ENCODE data around the gene NRXN2.

The NRXN2 gene

DNA sequence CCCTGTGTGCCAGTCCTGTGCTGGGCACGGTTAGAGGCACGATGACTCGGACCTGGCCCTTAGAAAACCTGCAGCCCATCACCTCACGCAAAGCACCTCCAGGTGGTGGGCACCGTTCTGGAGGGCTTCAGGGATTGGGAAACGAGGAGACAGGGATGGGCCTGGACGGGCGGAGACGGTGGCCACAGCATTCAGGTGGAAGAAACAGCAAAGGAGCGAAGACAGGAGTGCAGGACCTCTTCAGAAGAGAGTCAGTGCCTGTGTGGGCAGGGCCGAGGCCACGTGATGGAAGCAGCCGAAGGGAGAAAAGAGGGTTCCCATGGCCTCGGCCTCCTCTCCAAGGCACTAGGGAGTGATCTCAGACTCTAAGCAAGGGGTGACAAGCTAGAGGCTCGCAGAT lies 140.1 kb downstream of the NRXN2 start:
- no peaks in the 10 kb centered on the region for H3K36me3 ChIP-seq (ENCODE audit: control insufficient read depth in 4 of 4, insufficient read depth in 4 of 4, low read length in 3 of 4)
- H3K27me3 ChIP-seq (replicated peaks in 2 of 5; ENCODE audit: control insufficient read depth in 4 of 5, insufficient read depth in 5 of 5, low read length in 4 of 5), result peaks cover 0 to 1% (median 0%) of the 10 kb centered on the region in 5 experiments
- no peak overlapping the region for H3K27ac ChIP-seq (ENCODE audit: insufficient read depth in 1 of 2, low read depth in 1 of 2, low read length in 2 of 2, poor library complexity in 1 of 2, severe bottlenecking in 2 of 2)
- H3K4me3 ChIP-seq (ENCODE audit: control insufficient read depth in 1 of 7, extremely low read depth in 1 of 7, insufficient read depth in 4 of 7, low read depth in 2 of 7, low read length in 6 of 7), result no peak overlapping the region
- ChIA-PET POLR2A (no interaction called here), CTCF (no interaction called here)
- DNase-seq, result no peak
- 97% methylated on average over 15 of the region's 15 CpGs for WGBS (ENCODE audit: insufficient coverage)
- H3K4me1 ChIP-seq (ENCODE audit: control extremely low read depth in 1 of 4, control insufficient read depth in 4 of 4, insufficient read depth in 4 of 4, low read length in 3 of 4), result no peaks in the 10 kb centered on the region
- H3K9me3 ChIP-seq (ENCODE audit: control extremely low read depth in 1 of 5, control insufficient read depth in 4 of 5, insufficient read depth in 2 of 5, low read depth in 1 of 5, low read length in 4 of 5), result no peaks in the 10 kb centered on the region

DNA sequence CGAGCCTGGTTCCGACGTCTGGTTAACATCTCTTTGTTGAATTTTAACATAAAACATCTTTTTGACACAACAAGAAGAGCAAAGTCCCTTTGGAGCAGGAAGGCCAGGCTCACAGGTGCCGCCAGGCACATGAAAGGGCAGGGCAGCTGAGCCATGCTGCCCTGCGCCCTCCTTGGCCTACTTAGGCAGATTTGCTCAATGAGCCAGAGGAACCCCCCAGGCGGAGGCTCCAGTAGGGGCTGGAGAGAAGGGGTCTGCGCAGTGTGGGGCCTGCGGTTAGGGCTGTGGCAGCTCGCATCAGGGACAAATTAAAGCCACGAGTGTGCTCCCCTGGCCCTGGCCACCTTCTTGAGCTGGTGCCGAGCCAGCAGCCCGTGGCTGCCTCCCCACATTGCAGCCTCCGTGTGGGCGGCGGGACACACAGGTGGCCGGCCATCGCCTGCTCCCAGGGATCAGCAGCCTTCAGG lies 141.9 kb downstream of the NRXN2 start:
- ChIA-PET POLR2A (no interaction called here), CTCF (interaction anchor here (1.2 kb wide), 1 partner anchor 65 kb away, joined by 3 read pairs; no protein-coding TSS in a partner anchor)
- Histone ChIP-seq H3K4me3 (ENCODE audit: control insufficient read depth in 1 of 7, extremely low read depth in 1 of 7, insufficient read depth in 4 of 7, low read depth in 2 of 7, low read length in 6 of 7) (no peak overlapping the region), H3K4me1 (ENCODE audit: control extremely low read depth in 1 of 4, control insufficient read depth in 4 of 4, insufficient read depth in 4 of 4, low read length in 3 of 4) (no peaks in the 10 kb centered on the region), H3K36me3 (ENCODE audit: control insufficient read depth in 4 of 4, insufficient read depth in 4 of 4, low read length in 3 of 4) (no peaks in the 10 kb centered on the region), H3K27me3 (replicated peaks in 2 of 5; ENCODE audit: control insufficient read depth in 4 of 5, insufficient read depth in 5 of 5, low read length in 4 of 5) (peaks cover 0 to 1% (median 0%) of the 10 kb centered on the region in 5 experiments), H3K27ac (ENCODE audit: insufficient read depth in 1 of 2, low read depth in 1 of 2, low read length in 2 of 2, poor library complexity in 1 of 2, severe bottlenecking in 2 of 2) (no peak overlapping the region), H3K9me3 (ENCODE audit: control extremely low read depth in 1 of 5, control insufficient read depth in 4 of 5, insufficient read depth in 2 of 5, low read depth in 1 of 5, low read length in 4 of 5) (no peaks in the 10 kb centered on the region)
- WGBS (ENCODE audit: insufficient coverage), result 97% methylated on average over 15 of the region's 17 CpGs
- no peak for DNase-seq

DNA sequence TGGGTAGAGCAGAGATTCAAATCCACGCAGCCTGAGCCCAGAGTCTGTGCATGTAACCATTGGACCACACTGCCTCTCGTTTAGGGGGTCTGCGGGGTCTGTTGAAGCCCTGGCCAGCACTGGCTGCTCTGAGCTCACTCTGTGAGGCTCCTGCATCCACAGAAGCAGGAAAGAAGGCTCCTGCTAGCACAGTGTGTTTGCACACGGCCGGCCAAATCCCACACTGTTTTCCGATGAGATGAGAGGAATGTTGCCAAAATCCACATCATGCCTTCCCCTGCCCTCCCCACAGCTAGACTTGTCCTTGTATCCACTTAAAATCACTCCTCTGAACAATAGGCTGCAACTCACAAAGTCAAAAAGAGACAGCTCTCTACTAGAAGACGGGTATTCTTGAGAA lies 142.6 kb downstream of the NRXN2 start:
- Histone ChIP-seq H3K27me3 (replicated peaks in 2 of 5; ENCODE audit: control insufficient read depth in 4 of 5, insufficient read depth in 5 of 5, low read length in 4 of 5) (peaks cover 0 to 1% (median 0%) of the 10 kb centered on the region in 5 experiments), H3K36me3 (ENCODE audit: control insufficient read depth in 4 of 4, insufficient read depth in 4 of 4, low read length in 3 of 4) (no peaks in the 10 kb centered on the region), H3K4me3 (ENCODE audit: control insufficient read depth in 1 of 7, extremely low read depth in 1 of 7, insufficient read depth in 4 of 7, low read depth in 2 of 7, low read length in 6 of 7) (no peak overlapping the region), H3K27ac (ENCODE audit: insufficient read depth in 1 of 2, low read depth in 1 of 2, low read length in 2 of 2, poor library complexity in 1 of 2, severe bottlenecking in 2 of 2) (no peak overlapping the region), H3K9me3 (ENCODE audit: control extremely low read depth in 1 of 5, control insufficient read depth in 4 of 5, insufficient read depth in 2 of 5, low read depth in 1 of 5, low read length in 4 of 5) (no peaks in the 10 kb centered on the region), H3K4me1 (ENCODE audit: control extremely low read depth in 1 of 4, control insufficient read depth in 4 of 4, insufficient read depth in 4 of 4, low read length in 3 of 4) (no peaks in the 10 kb centered on the region)
- WGBS (ENCODE audit: insufficient coverage), result 97% methylated on average over 7 of the region's 7 CpGs
- CTCF ChIA-PET, result interaction anchor here (0.6 to 1.2 kb wide), 2 partner anchors 64 to 87 kb away, joined by 3 read pairs; no protein-coding TSS in a partner anchor
- no peak for DNase-seq
- POLR2A ChIA-PET, result no interaction called here

DNA sequence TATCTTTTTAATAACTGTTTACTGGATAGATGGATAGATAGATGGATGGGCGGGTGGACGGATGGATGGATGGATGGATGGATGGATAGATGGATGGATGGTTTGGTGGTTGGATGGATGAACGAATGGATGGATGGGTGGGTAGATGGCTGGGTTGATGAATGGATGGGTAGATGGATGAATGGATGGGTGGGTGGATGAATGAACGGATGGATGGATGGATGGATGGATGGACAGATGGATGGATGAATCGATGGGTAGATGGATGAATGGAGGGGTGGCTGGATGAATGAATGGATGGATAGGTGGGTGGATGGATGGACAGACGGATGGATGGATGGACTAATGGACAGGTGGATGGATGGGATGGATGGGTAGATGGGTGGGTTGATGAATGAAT lies 145.8 kb downstream of the NRXN2 start:
- H3K27me3 ChIP-seq (replicated peaks in 2 of 5; ENCODE audit: control insufficient read depth in 4 of 5, insufficient read depth in 5 of 5, low read length in 4 of 5), result peaks cover 0 to 1% (median 0%) of the 10 kb centered on the region in 5 experiments
- H3K4me3 ChIP-seq (ENCODE audit: control insufficient read depth in 1 of 7, extremely low read depth in 1 of 7, insufficient read depth in 4 of 7, low read depth in 2 of 7, low read length in 6 of 7), result no peak overlapping the region
- no peaks in the 10 kb centered on the region for H3K4me1 ChIP-seq (ENCODE audit: control extremely low read depth in 1 of 4, control insufficient read depth in 4 of 4, insufficient read depth in 4 of 4, low read length in 3 of 4)
- DNase-seq, result no peak
- no peaks in the 10 kb centered on the region for H3K36me3 ChIP-seq (ENCODE audit: control insufficient read depth in 4 of 4, insufficient read depth in 4 of 4, low read length in 3 of 4)
- H3K27ac ChIP-seq (ENCODE audit: insufficient read depth in 1 of 2, low read depth in 1 of 2, low read length in 2 of 2, poor library complexity in 1 of 2, severe bottlenecking in 2 of 2), result no peak overlapping the region
- ChIA-PET CTCF (no interaction called here), POLR2A (no interaction called here)
- H3K9me3 ChIP-seq (ENCODE audit: control extremely low read depth in 1 of 5, control insufficient read depth in 4 of 5, insufficient read depth in 2 of 5, low read depth in 1 of 5, low read length in 4 of 5), result no peaks in the 10 kb centered on the region
- 98% methylated on average over 6 of the region's 6 CpGs for WGBS (ENCODE audit: insufficient coverage)

DNA sequence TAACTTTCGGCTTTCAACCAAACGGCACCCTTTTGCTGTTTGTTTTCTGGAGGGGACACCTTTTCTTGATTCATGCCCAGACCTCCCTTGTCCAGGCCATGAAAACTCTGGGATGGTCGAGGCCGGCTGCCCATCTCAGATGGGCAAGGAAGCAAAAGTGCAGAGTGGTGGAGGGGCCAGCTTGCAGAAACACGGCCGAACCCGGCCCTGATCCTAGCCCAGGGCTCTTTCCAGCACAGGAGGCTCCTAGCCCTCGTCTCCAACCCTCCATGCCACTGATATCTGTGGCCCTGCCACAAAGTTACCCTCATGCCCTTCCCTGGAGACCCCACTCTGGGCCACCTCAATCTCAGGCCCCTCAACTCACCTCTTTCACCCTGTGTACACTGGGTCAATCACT lies 150.9 kb downstream of the NRXN2 start:
- POLR2A ChIA-PET, result no interaction called here
- no peaks in the 10 kb centered on the region for H3K4me1 ChIP-seq (ENCODE audit: control extremely low read depth in 1 of 4, control insufficient read depth in 4 of 4, insufficient read depth in 4 of 4, low read length in 3 of 4)
- no peak overlapping the region for H3K27ac ChIP-seq (ENCODE audit: insufficient read depth in 1 of 2, low read depth in 1 of 2, low read length in 2 of 2, poor library complexity in 1 of 2, severe bottlenecking in 2 of 2)
- no peaks in the 10 kb centered on the region for H3K9me3 ChIP-seq (ENCODE audit: control extremely low read depth in 1 of 5, control insufficient read depth in 4 of 5, insufficient read depth in 2 of 5, low read depth in 1 of 5, low read length in 4 of 5)
- no peak overlapping the region for H3K4me3 ChIP-seq (ENCODE audit: control insufficient read depth in 1 of 7, extremely low read depth in 1 of 7, insufficient read depth in 4 of 7, low read depth in 2 of 7, low read length in 6 of 7)
- CTCF ChIA-PET, result interaction anchor here (1.1 to 2.1 kb wide), 2 partner anchors 77 to 80 kb away, joined by 3 to 6 read pairs; no protein-coding TSS in a partner anchor
- WGBS (ENCODE audit: insufficient coverage), result 94% methylated on average over 7 of the region's 8 CpGs
- no peak for DNase-seq
- no peaks in the 10 kb centered on the region for H3K27me3 ChIP-seq (replicated peaks in 2 of 5; ENCODE audit: control insufficient read depth in 4 of 5, insufficient read depth in 5 of 5, low read length in 4 of 5)
- H3K36me3 ChIP-seq (ENCODE audit: control insufficient read depth in 4 of 4, insufficient read depth in 4 of 4, low read length in 3 of 4), result no peaks in the 10 kb centered on the region

DNA sequence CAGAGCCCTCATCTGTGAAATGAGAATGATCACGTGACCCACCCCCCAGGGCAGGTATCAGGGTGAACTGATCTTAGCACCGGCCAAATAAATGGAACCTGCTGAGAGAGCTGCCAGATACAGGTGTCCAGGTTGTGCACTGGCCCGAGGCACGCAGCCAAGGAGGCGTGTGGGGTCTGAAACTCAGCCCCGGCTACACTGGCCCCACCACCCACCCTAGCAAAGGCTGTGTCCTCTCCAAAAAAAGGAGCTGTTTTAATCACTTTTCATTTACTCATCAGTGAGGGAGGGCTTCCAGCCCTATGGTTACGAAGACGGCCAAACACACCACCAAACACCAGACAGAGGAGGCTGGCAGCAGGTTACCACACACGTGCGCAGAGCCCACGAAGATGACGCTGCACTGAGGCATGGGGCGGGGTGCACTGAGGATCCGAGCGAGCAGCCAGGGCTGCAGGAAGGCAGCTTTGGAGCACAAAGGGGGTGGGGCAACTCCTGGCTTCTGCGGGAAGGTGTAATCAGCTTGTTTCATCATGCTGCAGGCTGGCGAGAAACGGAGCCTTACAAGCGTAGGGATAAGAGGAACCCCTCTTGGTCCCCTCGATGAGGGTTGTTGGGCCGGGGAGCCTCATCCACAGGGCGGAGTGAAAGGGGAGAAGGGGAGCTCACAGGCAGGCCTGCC lies 151.4 kb downstream of the NRXN2 start:
- ChIA-PET POLR2A (no interaction called here), CTCF (interaction anchor here (2.1 kb wide), 1 partner anchor 78 kb away, joined by 6 read pairs; no protein-coding TSS in a partner anchor)
- Histone ChIP-seq H3K4me1 (ENCODE audit: control extremely low read depth in 1 of 4, control insufficient read depth in 4 of 4, insufficient read depth in 4 of 4, low read length in 3 of 4) (no peaks in the 10 kb centered on the region), H3K27me3 (replicated peaks in 2 of 5; ENCODE audit: control insufficient read depth in 4 of 5, insufficient read depth in 5 of 5, low read length in 4 of 5) (no peaks in the 10 kb centered on the region), H3K4me3 (ENCODE audit: control insufficient read depth in 1 of 7, extremely low read depth in 1 of 7, insufficient read depth in 4 of 7, low read depth in 2 of 7, low read length in 6 of 7) (no peak overlapping the region), H3K27ac (ENCODE audit: insufficient read depth in 1 of 2, low read depth in 1 of 2, low read length in 2 of 2, poor library complexity in 1 of 2, severe bottlenecking in 2 of 2) (no peak overlapping the region), H3K9me3 (ENCODE audit: control extremely low read depth in 1 of 5, control insufficient read depth in 4 of 5, insufficient read depth in 2 of 5, low read depth in 1 of 5, low read length in 4 of 5) (no peaks in the 10 kb centered on the region), H3K36me3 (ENCODE audit: control insufficient read depth in 4 of 4, insufficient read depth in 4 of 4, low read length in 3 of 4) (no peaks in the 10 kb centered on the region)
- no peak for DNase-seq
- 90% methylated on average over 15 of the region's 22 CpGs for WGBS (ENCODE audit: insufficient coverage)

DNA sequence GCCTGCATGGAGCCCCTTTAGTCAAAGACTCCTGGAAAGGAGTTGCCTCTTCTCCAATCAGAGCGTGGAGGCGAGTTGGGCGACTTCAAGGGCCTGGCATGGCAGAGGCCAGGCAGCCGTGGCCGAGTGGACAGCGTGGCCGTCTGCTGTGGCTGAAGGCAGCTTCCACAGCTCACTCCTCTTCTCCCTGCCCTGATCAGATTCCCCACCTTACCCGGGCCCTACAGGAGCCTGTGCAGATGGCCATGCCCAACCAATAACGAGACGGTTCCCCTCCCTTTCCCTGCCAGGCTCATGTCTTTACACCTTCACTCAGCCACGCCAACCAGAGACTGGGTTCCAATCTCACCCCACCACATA lies 152.0 kb downstream of the NRXN2 start:
- no peak overlapping the region for H3K4me3 ChIP-seq (ENCODE audit: control insufficient read depth in 1 of 7, extremely low read depth in 1 of 7, insufficient read depth in 4 of 7, low read depth in 2 of 7, low read length in 6 of 7)
- CTCF ChIA-PET, result no interaction called here
- no peak for DNase-seq
- no peak overlapping the region for H3K27ac ChIP-seq (ENCODE audit: insufficient read depth in 1 of 2, low read depth in 1 of 2, low read length in 2 of 2, poor library complexity in 1 of 2, severe bottlenecking in 2 of 2)
- no peaks in the 10 kb centered on the region for H3K9me3 ChIP-seq (ENCODE audit: control extremely low read depth in 1 of 5, control insufficient read depth in 4 of 5, insufficient read depth in 2 of 5, low read depth in 1 of 5, low read length in 4 of 5)
- H3K36me3 ChIP-seq (ENCODE audit: control insufficient read depth in 4 of 4, insufficient read depth in 4 of 4, low read length in 3 of 4), result no peaks in the 10 kb centered on the region
- H3K27me3 ChIP-seq (replicated peaks in 2 of 5; ENCODE audit: control insufficient read depth in 4 of 5, insufficient read depth in 5 of 5, low read length in 4 of 5), result no peaks in the 10 kb centered on the region
- no peaks in the 10 kb centered on the region for H3K4me1 ChIP-seq (ENCODE audit: control extremely low read depth in 1 of 4, control insufficient read depth in 4 of 4, insufficient read depth in 4 of 4, low read length in 3 of 4)
- 100% methylated on average over 11 of the region's 11 CpGs for WGBS (ENCODE audit: insufficient coverage)
- POLR2A ChIA-PET, result no interaction called here
